GM12892 (cell line): ENCODE measurements around the gene ATAD5.

Experiments used
- POLR2A ChIP-seq: IDR thresholded peaks from 2 replicates; pipeline ENCODE4 v1.6.1; 2011; ENCODE audit warnings: low read depth, low read length, control low read depth
- POLR2AphosphoS5 ChIP-seq: IDR thresholded peaks from 2 replicates; pipeline ENCODE4 v1.6.1; 2011; ENCODE audit warnings: low read depth, low read length, control low read depth

GRCh38 chr17:30908717-30909420 lies 77.1 kb downstream of the ATAD5 start:
- no peak for TF ChIP-seq POLR2A
- TF ChIP-seq POLR2AphosphoS5, result no peak
